Glutamatergic neuron (in vitro differentiated cells): Measurements from ENCODE around the gene CDH23. TPM values are rescaled to one million over a fixed set of nuclear protein-coding genes. Genes with fewer than 3 reads are reported as not detected.

Experiments used
- DNase-seq: peaks from one replicate; pipeline ENCODE4 v3.0.0; 2022
- H3K27ac Mint-ChIP-seq: one replicate; pipeline ENCODE4 v1.8.0; 2020; ENCODE audit warnings: mild to moderate bottlenecking, mixed read lengths, inconsistent platforms; ENCODE audit not compliant: unreplicated experiment
- H3K27me3 Mint-ChIP-seq: one replicate; pipeline ENCODE4 v1.8.0; 2020; ENCODE audit warnings: mild to moderate bottlenecking, moderate library complexity, mixed read lengths, inconsistent platforms; ENCODE audit not compliant: unreplicated experiment
- H3K36me3 Mint-ChIP-seq: one replicate; pipeline ENCODE4 v1.8.0; 2020; ENCODE audit warnings: mild to moderate bottlenecking, mixed read lengths, inconsistent platforms; ENCODE audit not compliant: unreplicated experiment
- H3K4me1 Mint-ChIP-seq: one replicate; pipeline ENCODE4 v1.8.0; 2020; ENCODE audit warnings: mild to moderate bottlenecking, low read depth, mixed read lengths, inconsistent platforms; ENCODE audit not compliant: unreplicated experiment
- H3K4me3 Mint-ChIP-seq: one replicate; pipeline ENCODE4 v1.8.0; 2020; ENCODE audit warnings: mild to moderate bottlenecking, mixed read lengths, inconsistent platforms; ENCODE audit not compliant: unreplicated experiment
- H3K9me3 Mint-ChIP-seq: one replicate; pipeline ENCODE4 v1.8.0; 2020; ENCODE audit warnings: mild to moderate bottlenecking, moderate library complexity, mixed read lengths, inconsistent platforms; ENCODE audit not compliant: unreplicated experiment
- CTCF ChIP-seq: fragments of 200-600 bp; sonication (generic); IDR thresholded peaks from one replicate; pipeline ENCODE4 v1.5.0; 2021; ENCODE audit not compliant: partially characterized antibody, unreplicated experiment
- total RNA-seq: library from RNA; stranded (reverse); fragmentation: NEBNext Ultra II Directional; extraction: Animal tissue kit (Norgen Biotek cat#: 25700); gene quantifications from one replicate; pipeline ENCODE4 v1.2.1, GENCODE V29; 2021; ENCODE audit not compliant: unreplicated experiment

Gene CDH23
- total RNA-seq, 1 donor from 2014 or later = 2.0 TPM

- Mint-ChIP-seq H3K4me3 (no peak overlapping the region), H3K9me3 (peaks cover 8% of the 10 kb centered on the region), H3K36me3 (no peaks in the 10 kb centered on the region), H3K27ac (no peak overlapping the region), H3K4me1 (no peaks in the 10 kb centered on the region), H3K27me3 (peaks cover 12% of the 10 kb centered on the region)
- no peak for TF ChIP-seq CTCF
- no peak for DNase-seq
Observed at GRCh38 chr10:71818674-71819260, 422.0 kb downstream of the CDH23 start.

- no peak for DNase-seq
- no peak overlapping the region for H3K27ac Mint-ChIP-seq
- H3K27me3 Mint-ChIP-seq = peaks cover 12% of the 10 kb centered on the region
- H3K9me3 Mint-ChIP-seq = peaks cover 8% of the 10 kb centered on the region
- no peaks in the 10 kb centered on the region for H3K36me3 Mint-ChIP-seq
- TF ChIP-seq CTCF = no peak
- no peak overlapping the region for H3K4me3 Mint-ChIP-seq
- no peaks in the 10 kb centered on the region for H3K4me1 Mint-ChIP-seq
Observed at GRCh38 chr10:71819441-71819861, 422.7 kb downstream of the CDH23 start.

- Mint-ChIP-seq H3K4me1 (no peaks in the 10 kb centered on the region), H3K27ac (no peak overlapping the region), H3K27me3 (peaks cover 12% of the 10 kb centered on the region), H3K9me3 (peaks cover 8% of the 10 kb centered on the region), H3K36me3 (no peaks in the 10 kb centered on the region), H3K4me3 (no peak overlapping the region)
- no peak for TF ChIP-seq CTCF
- DNase-seq = no peak
Observed at GRCh38 chr10:71819985-71820384, 423.3 kb downstream of the CDH23 start.

- no peak for TF ChIP-seq CTCF
- H3K27ac Mint-ChIP-seq = no peak overlapping the region
- DNase-seq = no peak
- H3K36me3 Mint-ChIP-seq = no peaks in the 10 kb centered on the region
- no peaks in the 10 kb centered on the region for H3K4me1 Mint-ChIP-seq
- peaks cover 10% of the 10 kb centered on the region for H3K27me3 Mint-ChIP-seq
- peaks cover 5% of the 10 kb centered on the region for H3K9me3 Mint-ChIP-seq
- no peak overlapping the region for H3K4me3 Mint-ChIP-seq
Observed at GRCh38 chr10:71820966-71821365, 424.2 kb downstream of the CDH23 start.

GRCh38 chr10:71821909-71822763 is 425.4 kb downstream of the CDH23 start:
- Mint-ChIP-seq H3K4me1 (no peaks in the 10 kb centered on the region), H3K9me3 (peaks cover 3% of the 10 kb centered on the region), H3K27me3 (peaks cover 5% of the 10 kb centered on the region), H3K27ac (no peak overlapping the region), H3K4me3 (peak overlapping the region; percentile 25), H3K36me3 (no peaks in the 10 kb centered on the region)
- no peak for DNase-seq
- TF ChIP-seq CTCF = no peak
